ENCODE data around the gene SNAP29.
"Not testable (repeated sequence)": the region's sequence is repeated elsewhere in the genome, so short reads cannot be mapped to it uniquely, and the experiment has no call there.

DNA sequence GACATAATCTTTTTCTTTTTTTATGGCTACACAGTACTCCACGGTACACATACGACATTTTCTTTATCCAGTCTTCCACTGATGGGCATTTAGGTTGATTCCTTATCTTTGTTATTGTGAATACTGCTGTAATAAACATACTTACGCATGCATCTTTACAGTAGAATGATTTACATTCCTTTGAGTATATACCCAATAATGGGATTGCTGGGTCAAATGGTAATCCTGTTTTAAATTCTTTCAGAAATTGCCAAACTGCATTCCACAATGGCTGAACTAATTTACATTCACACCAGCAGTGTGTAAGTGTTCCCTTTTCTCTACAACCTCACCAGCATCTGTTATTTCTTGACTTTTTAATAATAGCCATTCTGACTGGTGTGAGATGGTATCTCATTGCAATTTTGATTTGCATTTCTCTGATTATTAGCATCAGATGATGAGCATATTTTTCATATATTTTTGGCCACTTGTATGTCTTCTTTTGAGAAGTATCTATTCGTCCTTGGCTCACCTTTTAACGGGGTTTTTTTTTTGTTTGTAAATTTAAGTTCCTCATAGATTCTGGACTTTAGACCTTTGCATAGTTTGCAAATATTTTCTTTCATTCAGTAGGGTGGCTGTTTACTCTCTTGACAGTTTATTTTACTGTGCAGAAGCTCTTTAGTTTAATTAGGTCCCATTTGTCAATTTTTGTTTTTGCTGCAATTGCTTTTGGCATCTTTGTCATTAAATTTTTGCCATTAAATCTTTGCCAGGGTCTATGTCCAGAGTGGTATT lies 32.2 kb upstream of the SNAP29 start:
- TF ChIP-seq, protein P1, sequence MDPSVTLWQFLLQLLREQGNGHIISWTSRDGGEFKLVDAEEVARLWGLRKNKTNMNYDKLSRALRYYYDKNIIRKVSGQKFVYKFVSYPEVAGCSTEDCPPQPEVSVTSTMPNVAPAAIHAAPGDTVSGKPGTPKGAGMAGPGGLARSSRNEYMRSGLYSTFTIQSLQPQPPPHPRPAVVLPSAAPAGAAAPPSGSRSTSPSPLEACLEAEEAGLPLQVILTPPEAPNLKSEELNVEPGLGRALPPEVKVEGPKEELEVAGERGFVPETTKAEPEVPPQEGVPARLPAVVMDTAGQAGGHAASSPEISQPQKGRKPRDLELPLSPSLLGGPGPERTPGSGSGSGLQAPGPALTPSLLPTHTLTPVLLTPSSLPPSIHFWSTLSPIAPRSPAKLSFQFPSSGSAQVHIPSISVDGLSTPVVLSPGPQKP (CRISPR knock-in tag; IDR thresholded peaks at IDR 0.05) = not testable (repeated sequence)
- not testable (repeated sequence) for TF ChIP-seq ZNF644 (tag; IDR thresholded peaks at IDR 0.05; ENCODE audit: low read depth); EGR1 (conservative IDR thresholded peaks at IDR 0.05); POLR3G (IDR thresholded peaks at IDR 0.05; ENCODE audit: extremely low read depth, insufficient read length, insufficient replicate concordance); RAD51 (IDR thresholded peaks at IDR 0.05; ENCODE audit: borderline replicate concordance, low read depth); ZNF274 (IDR thresholded peaks at IDR 0.05; ENCODE audit: borderline replicate concordance, low read depth, low read length)
- TF ChIP-seq, protein P2, sequence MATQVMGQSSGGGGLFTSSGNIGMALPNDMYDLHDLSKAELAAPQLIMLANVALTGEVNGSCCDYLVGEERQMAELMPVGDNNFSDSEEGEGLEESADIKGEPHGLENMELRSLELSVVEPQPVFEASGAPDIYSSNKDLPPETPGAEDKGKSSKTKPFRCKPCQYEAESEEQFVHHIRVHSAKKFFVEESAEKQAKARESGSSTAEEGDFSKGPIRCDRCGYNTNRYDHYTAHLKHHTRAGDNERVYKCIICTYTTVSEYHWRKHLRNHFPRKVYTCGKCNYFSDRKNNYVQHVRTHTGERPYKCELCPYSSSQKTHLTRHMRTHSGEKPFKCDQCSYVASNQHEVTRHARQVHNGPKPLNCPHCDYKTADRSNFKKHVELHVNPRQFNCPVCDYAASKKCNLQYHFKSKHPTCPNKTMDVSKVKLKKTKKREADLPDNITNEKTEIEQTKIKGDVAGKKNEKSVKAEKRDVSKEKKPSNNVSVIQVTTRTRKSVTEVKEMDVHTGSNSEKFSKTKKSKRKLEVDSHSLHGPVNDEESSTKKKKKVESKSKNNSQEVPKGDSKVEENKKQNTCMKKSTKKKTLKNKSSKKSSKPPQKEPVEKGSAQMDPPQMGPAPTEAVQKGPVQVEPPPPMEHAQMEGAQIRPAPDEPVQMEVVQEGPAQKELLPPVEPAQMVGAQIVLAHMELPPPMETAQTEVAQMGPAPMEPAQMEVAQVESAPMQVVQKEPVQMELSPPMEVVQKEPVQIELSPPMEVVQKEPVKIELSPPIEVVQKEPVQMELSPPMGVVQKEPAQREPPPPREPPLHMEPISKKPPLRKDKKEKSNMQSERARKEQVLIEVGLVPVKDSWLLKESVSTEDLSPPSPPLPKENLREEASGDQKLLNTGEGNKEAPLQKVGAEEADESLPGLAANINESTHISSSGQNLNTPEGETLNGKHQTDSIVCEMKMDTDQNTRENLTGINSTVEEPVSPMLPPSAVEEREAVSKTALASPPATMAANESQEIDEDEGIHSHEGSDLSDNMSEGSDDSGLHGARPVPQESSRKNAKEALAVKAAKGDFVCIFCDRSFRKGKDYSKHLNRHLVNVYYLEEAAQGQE (IDR thresholded peaks at IDR 0.05; ENCODE audit: borderline replicate concordance) = not testable (repeated sequence)
- TF ChIP-seq, protein P2 (CRISPR knock-in tag; IDR thresholded peaks at IDR 0.05; ENCODE audit: low read depth) = not testable (repeated sequence)
- TF ChIP-seq CAMTA2 (CRISPR knock-in tag; conservative IDR thresholded peaks at IDR 0.05) = 0 out of 2 replicates have a peak, but pooled peaks have one; percentile 7
- TF ChIP-seq, protein P3, sequence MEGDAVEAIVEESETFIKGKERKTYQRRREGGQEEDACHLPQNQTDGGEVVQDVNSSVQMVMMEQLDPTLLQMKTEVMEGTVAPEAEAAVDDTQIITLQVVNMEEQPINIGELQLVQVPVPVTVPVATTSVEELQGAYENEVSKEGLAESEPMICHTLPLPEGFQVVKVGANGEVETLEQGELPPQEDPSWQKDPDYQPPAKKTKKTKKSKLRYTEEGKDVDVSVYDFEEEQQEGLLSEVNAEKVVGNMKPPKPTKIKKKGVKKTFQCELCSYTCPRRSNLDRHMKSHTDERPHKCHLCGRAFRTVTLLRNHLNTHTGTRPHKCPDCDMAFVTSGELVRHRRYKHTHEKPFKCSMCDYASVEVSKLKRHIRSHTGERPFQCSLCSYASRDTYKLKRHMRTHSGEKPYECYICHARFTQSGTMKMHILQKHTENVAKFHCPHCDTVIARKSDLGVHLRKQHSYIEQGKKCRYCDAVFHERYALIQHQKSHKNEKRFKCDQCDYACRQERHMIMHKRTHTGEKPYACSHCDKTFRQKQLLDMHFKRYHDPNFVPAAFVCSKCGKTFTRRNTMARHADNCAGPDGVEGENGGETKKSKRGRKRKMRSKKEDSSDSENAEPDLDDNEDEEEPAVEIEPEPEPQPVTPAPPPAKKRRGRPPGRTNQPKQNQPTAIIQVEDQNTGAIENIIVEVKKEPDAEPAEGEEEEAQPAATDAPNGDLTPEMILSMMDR (IDR thresholded peaks at IDR 0.05 in 2 of 3, conservative IDR thresholded peaks at IDR 0.05 in 1 of 3; ENCODE audit: insufficient read depth in 2 of 3, low read depth in 1 of 3, low read length in 3 of 3) = not testable (repeated sequence)
